ENCODE data around the gene HOXA1.

The HOXA1 gene

GRCh38 chr7:27124902-27125689 lies 29.3 kb upstream of the HOXA1 start (continued):
- TF ChIP-seq CSRNP3 (CRISPR knock-in tag; IDR thresholded peaks at IDR 0.05) (no peak), ESRRG (CRISPR knock-in tag; IDR thresholded peaks at IDR 0.05) (no peak), ZNF70 (CRISPR knock-in tag; IDR thresholded peaks at IDR 0.05) (no peak)

- TF ChIP-seq ZNF70 (CRISPR knock-in tag; IDR thresholded peaks at IDR 0.05) (no peak), ZNF565 (CRISPR knock-in tag; conservative IDR thresholded peaks at IDR 0.05; ENCODE audit: low read depth) (no peak), ZFP30 (CRISPR knock-in tag; IDR thresholded peaks at IDR 0.05) (no peak), TOX (CRISPR knock-in tag; IDR thresholded peaks at IDR 0.05; ENCODE audit: borderline replicate concordance) (no peak), ISL1 (CRISPR knock-in tag; IDR thresholded peaks at IDR 0.05) (no peak), TCF4 (CRISPR knock-in tag; IDR thresholded peaks at IDR 0.05; ENCODE audit: borderline replicate concordance) (no peak), BACH2 (CRISPR knock-in tag; IDR thresholded peaks at IDR 0.05; ENCODE audit: borderline replicate concordance) (no peak), CSDC2 (CRISPR knock-in tag; IDR thresholded peaks at IDR 0.05) (no peak), SNAI2 (CRISPR knock-in tag; IDR thresholded peaks at IDR 0.05) (no peak), OSR1 (CRISPR knock-in tag; IDR thresholded peaks at IDR 0.05) (no peak), ARNTL (CRISPR knock-in tag; IDR thresholded peaks at IDR 0.05; ENCODE audit: borderline replicate concordance, low read depth) (no peak), ZC3H10 (CRISPR knock-in tag; IDR thresholded peaks at IDR 0.05) (no peak), ZFP3 (CRISPR knock-in tag; IDR thresholded peaks at IDR 0.05) (no peak), GLIS3 (CRISPR knock-in tag; IDR thresholded peaks at IDR 0.05) (no peak), PPARA (CRISPR knock-in tag; IDR thresholded peaks at IDR 0.05; ENCODE audit: borderline replicate concordance) (no peak), ZNF8 (CRISPR knock-in tag; IDR thresholded peaks at IDR 0.05) (no peak)
- TF ChIP-seq, protein P1, sequence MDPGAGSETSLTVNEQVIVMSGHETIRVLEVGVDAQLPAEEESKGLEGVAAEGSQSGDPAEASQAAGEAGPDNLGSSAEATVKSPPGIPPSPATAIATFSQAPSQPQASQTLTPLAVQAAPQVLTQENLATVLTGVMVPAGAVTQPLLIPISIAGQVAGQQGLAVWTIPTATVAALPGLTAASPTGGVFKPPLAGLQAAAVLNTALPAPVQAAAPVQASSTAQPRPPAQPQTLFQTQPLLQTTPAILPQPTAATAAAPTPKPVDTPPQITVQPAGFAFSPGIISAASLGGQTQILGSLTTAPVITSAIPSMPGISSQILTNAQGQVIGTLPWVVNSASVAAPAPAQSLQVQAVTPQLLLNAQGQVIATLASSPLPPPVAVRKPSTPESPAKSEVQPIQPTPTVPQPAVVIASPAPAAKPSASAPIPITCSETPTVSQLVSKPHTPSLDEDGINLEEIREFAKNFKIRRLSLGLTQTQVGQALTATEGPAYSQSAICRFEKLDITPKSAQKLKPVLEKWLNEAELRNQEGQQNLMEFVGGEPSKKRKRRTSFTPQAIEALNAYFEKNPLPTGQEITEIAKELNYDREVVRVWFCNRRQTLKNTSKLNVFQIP (CRISPR knock-in tag; IDR thresholded peaks at IDR 0.05; ENCODE audit: borderline replicate concordance, low read depth), result no peak
- TF ChIP-seq, protein P2, sequence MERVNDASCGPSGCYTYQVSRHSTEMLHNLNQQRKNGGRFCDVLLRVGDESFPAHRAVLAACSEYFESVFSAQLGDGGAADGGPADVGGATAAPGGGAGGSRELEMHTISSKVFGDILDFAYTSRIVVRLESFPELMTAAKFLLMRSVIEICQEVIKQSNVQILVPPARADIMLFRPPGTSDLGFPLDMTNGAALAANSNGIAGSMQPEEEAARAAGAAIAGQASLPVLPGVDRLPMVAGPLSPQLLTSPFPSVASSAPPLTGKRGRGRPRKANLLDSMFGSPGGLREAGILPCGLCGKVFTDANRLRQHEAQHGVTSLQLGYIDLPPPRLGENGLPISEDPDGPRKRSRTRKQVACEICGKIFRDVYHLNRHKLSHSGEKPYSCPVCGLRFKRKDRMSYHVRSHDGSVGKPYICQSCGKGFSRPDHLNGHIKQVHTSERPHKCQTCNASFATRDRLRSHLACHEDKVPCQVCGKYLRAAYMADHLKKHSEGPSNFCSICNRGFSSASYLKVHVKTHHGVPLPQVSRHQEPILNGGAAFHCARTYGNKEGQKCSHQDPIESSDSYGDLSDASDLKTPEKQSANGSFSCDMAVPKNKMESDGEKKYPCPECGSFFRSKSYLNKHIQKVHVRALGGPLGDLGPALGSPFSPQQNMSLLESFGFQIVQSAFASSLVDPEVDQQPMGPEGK (CRISPR knock-in tag; IDR thresholded peaks at IDR 0.05; ENCODE audit: borderline replicate concordance), result no peak
- TF ChIP-seq, protein P3, sequence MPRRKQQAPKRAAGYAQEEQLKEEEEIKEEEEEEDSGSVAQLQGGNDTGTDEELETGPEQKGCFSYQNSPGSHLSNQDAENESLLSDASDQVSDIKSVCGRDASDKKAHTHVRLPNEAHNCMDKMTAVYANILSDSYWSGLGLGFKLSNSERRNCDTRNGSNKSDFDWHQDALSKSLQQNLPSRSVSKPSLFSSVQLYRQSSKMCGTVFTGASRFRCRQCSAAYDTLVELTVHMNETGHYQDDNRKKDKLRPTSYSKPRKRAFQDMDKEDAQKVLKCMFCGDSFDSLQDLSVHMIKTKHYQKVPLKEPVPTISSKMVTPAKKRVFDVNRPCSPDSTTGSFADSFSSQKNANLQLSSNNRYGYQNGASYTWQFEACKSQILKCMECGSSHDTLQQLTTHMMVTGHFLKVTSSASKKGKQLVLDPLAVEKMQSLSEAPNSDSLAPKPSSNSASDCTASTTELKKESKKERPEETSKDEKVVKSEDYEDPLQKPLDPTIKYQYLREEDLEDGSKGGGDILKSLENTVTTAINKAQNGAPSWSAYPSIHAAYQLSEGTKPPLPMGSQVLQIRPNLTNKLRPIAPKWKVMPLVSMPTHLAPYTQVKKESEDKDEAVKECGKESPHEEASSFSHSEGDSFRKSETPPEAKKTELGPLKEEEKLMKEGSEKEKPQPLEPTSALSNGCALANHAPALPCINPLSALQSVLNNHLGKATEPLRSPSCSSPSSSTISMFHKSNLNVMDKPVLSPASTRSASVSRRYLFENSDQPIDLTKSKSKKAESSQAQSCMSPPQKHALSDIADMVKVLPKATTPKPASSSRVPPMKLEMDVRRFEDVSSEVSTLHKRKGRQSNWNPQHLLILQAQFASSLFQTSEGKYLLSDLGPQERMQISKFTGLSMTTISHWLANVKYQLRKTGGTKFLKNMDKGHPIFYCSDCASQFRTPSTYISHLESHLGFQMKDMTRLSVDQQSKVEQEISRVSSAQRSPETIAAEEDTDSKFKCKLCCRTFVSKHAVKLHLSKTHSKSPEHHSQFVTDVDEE (CRISPR knock-in tag; IDR thresholded peaks at IDR 0.05), result no peak
- TF ChIP-seq, protein P4, sequence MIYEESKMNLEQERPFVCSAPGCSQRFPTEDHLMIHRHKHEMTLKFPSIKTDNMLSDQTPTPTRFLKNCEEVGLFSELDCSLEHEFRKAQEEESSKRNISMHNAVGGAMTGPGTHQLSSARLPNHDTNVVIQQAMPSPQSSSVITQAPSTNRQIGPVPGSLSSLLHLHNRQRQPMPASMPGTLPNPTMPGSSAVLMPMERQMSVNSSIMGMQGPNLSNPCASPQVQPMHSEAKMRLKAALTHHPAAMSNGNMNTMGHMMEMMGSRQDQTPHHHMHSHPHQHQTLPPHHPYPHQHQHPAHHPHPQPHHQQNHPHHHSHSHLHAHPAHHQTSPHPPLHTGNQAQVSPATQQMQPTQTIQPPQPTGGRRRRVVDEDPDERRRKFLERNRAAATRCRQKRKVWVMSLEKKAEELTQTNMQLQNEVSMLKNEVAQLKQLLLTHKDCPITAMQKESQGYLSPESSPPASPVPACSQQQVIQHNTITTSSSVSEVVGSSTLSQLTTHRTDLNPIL (CRISPR knock-in tag; IDR thresholded peaks at IDR 0.05; ENCODE audit: low read depth), result no peak
- ATAC-seq, result no peak; the same call in 2 of the 3 replicates
Observed at GRCh38 chr7:27124096-27124901, 28.5 kb upstream of the HOXA1 start.
